ENCODE results near the gene YWHAH. TPM values are rescaled to one million over a fixed set of nuclear protein-coding genes. Genes with fewer than 3 reads are reported as not detected.

YWHAH gene
- polyA plus RNA-seq, 3 donors: 59.5 to 136 (median 132) TPM

DNA sequence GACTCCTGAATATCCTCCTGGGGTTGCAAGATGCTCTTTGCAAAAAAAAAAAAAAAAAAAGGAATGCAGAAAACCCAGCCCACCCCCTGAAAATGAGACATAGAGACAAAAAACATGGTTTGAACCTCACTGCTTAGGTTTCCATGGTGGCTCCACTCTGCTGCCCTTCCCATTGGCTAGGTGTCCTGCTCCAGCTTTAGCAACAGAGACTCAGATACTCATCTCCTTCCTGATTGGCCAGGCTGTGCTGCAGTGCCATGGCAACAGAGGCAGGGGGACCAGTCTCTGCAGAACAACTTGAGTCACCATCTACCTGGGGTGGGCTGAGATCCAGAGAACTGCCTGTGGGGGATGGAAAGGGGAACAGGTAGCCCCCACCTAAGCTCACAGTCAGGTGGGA, 17.4 kb upstream of the YWHAH start:
- Mint-ChIP-seq H3K4me1 (peaks cover 34% of the 10 kb centered on the region), H3K36me3 (no peaks in the 10 kb centered on the region), H3K27me3 (ENCODE audit: low read depth in 3 of 3) (peaks cover 0 to 7% (median 3%) of the 10 kb centered on the region in 3 donors), H3K4me3 (no peak overlapping the region), H3K9me3 (peaks cover 0 to 3% (median 0%) of the 10 kb centered on the region in 7 donors), H3K27ac (no peak overlapping the region)
- Histone ChIP-seq H2AFZ (ENCODE audit: insufficient read depth, low read depth, low read length, poor library complexity, severe bottlenecking) (no peak overlapping the region), H3K79me2 (ENCODE audit: insufficient read depth, low read length) (no peaks in the 10 kb centered on the region), H3K36me3 (replicated peaks in 1 of 2; ENCODE audit: control insufficient read depth in 1 of 2, insufficient read depth in 2 of 2, low read length in 2 of 2) (no peaks in the 10 kb centered on the region), H3K9me3 (replicated peaks in 1 of 2; ENCODE audit: control insufficient read depth in 1 of 2, insufficient read depth in 1 of 2, low read length in 2 of 2) (no peaks in the 10 kb centered on the region), H3K9ac (ENCODE audit: insufficient read depth, low read length, poor library complexity, severe bottlenecking) (no peak overlapping the region), H4K20me1 (ENCODE audit: insufficient read depth, low read length) (no peaks in the 10 kb centered on the region), H3K27ac (ENCODE audit: low read depth in 1 of 2, low read length in 2 of 2) (no peak overlapping the region), H3K4me3 (replicated peaks in 1 of 3; ENCODE audit: low read depth in 2 of 3, low read length in 3 of 3) (no peak overlapping the region), H3K4me2 (replicated peaks; ENCODE audit: extremely low read depth, low read length, poor library complexity, severe bottlenecking) (no peak overlapping the region), H3K4me1 (ENCODE audit: control insufficient read depth in 1 of 2, insufficient read depth in 2 of 2, low read length in 2 of 2) (peaks cover 26 to 27% of the 10 kb centered on the region in 2 donors), H3K27me3 (ENCODE audit: control insufficient read depth in 2 of 2, insufficient read depth in 2 of 2, low read length in 2 of 2) (no peaks in the 10 kb centered on the region)
- intact Hi-C loops (cut with micrococcal nuclease): no loop called here
- TF ChIP-seq, protein P1, sequence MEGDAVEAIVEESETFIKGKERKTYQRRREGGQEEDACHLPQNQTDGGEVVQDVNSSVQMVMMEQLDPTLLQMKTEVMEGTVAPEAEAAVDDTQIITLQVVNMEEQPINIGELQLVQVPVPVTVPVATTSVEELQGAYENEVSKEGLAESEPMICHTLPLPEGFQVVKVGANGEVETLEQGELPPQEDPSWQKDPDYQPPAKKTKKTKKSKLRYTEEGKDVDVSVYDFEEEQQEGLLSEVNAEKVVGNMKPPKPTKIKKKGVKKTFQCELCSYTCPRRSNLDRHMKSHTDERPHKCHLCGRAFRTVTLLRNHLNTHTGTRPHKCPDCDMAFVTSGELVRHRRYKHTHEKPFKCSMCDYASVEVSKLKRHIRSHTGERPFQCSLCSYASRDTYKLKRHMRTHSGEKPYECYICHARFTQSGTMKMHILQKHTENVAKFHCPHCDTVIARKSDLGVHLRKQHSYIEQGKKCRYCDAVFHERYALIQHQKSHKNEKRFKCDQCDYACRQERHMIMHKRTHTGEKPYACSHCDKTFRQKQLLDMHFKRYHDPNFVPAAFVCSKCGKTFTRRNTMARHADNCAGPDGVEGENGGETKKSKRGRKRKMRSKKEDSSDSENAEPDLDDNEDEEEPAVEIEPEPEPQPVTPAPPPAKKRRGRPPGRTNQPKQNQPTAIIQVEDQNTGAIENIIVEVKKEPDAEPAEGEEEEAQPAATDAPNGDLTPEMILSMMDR (IDR thresholded peaks at IDR 0.05): no peak
- no peak for DNase-seq

DNA sequence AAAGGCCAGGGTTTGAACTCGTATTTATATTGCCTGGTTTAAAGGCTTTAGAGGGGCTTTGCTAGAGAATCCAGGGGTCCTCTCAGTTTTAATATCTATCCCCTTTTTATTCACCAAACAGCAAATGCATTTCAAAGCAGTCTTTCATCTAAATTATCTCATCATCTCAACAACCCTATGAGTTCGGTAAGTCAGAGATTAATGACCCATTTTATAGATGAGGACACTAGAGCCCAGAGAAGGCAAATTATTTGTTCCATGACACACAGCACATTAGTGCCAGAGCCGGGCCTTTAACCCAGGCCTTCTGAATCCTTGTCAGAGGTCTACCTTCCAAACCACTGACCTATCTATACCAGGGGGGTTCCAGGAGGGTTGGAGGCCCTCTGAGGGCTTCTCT, 16.8 kb upstream of the YWHAH start:
- Histone ChIP-seq H3K36me3 (replicated peaks in 1 of 2; ENCODE audit: control insufficient read depth in 1 of 2, insufficient read depth in 2 of 2, low read length in 2 of 2) (no peaks in the 10 kb centered on the region), H3K79me2 (ENCODE audit: insufficient read depth, low read length) (no peaks in the 10 kb centered on the region), H2AFZ (ENCODE audit: insufficient read depth, low read depth, low read length, poor library complexity, severe bottlenecking) (no peak overlapping the region), H3K27ac (ENCODE audit: low read depth in 1 of 2, low read length in 2 of 2) (no peak overlapping the region), H3K9me3 (replicated peaks in 1 of 2; ENCODE audit: control insufficient read depth in 1 of 2, insufficient read depth in 1 of 2, low read length in 2 of 2) (no peaks in the 10 kb centered on the region), H3K4me1 (ENCODE audit: control insufficient read depth in 1 of 2, insufficient read depth in 2 of 2, low read length in 2 of 2) (peaks cover 20 to 21% of the 10 kb centered on the region in 2 donors), H4K20me1 (ENCODE audit: insufficient read depth, low read length) (no peaks in the 10 kb centered on the region), H3K4me2 (replicated peaks; ENCODE audit: extremely low read depth, low read length, poor library complexity, severe bottlenecking) (no peak overlapping the region), H3K27me3 (ENCODE audit: control insufficient read depth in 2 of 2, insufficient read depth in 2 of 2, low read length in 2 of 2) (no peaks in the 10 kb centered on the region), H3K9ac (ENCODE audit: insufficient read depth, low read length, poor library complexity, severe bottlenecking) (no peak overlapping the region), H3K4me3 (replicated peaks in 1 of 3; ENCODE audit: low read depth in 2 of 3, low read length in 3 of 3) (no peak overlapping the region)
- no peak overlapping the region for H3K4me3 Mint-ChIP-seq
- H3K4me1 Mint-ChIP-seq: peaks cover 29% of the 10 kb centered on the region
- WGBS (ENCODE audit: insufficient coverage): 100% methylated on average over 1 of the region's 3 CpGs
- DNase-seq: no peak
- H3K36me3 Mint-ChIP-seq: no peaks in the 10 kb centered on the region
- TF ChIP-seq, protein P1 (IDR thresholded peaks at IDR 0.05): no peak
- no peak overlapping the region for H3K27ac Mint-ChIP-seq
- H3K9me3 Mint-ChIP-seq: peaks cover 0 to 3% (median 0%) of the 10 kb centered on the region in 7 donors
- peaks cover 0 to 7% (median 3%) of the 10 kb centered on the region in 3 donors for H3K27me3 Mint-ChIP-seq (ENCODE audit: low read depth in 3 of 3)
- intact Hi-C loops (cut with micrococcal nuclease): no loop called here

Data from CD14-positive monocyte (primary cell).